HEK293 (cell line): ENCODE measurements around the gene TRIM66.
A peak's percentile ranks its signal among the peaks of the same experiment; 100 is the strongest.

Experiments used
- BCL11B ChIP-seq: fragments of 450-650 bp; formaldehyde crosslinking; IDR thresholded peaks from 2 replicates; pipeline ENCODE4 v1.5.1; 2016; ENCODE audit warnings: low read depth, missing biosample characterization, missing genetic modification characterization
- KLF9 ChIP-seq: fragments of 450-650 bp; formaldehyde crosslinking; IDR thresholded peaks from 2 replicates; pipeline ENCODE4 v1.5.1; 2016; ENCODE audit warnings: missing biosample characterization, missing genetic modification characterization, low read depth
- RBAK ChIP-seq: fragments of 450-650 bp; formaldehyde crosslinking; IDR thresholded peaks from 2 replicates; pipeline ENCODE4 v1.5.1; 2016; ENCODE audit warnings: missing biosample characterization, missing genetic modification characterization
- TRIM28 ChIP-seq: IDR thresholded peaks from 2 replicates; pipeline ENCODE4 v1.6.1; 2011; ENCODE audit warnings: low read length, control low read depth, borderline replicate concordance
- ZBTB17 ChIP-seq: fragments of 450-650 bp; formaldehyde crosslinking; IDR thresholded peaks from 2 replicates; pipeline ENCODE4 v1.5.1; 2016; ENCODE audit warnings: missing biosample characterization, missing genetic modification characterization
- ZBTB48 ChIP-seq: fragments of 450-650 bp; formaldehyde crosslinking; IDR thresholded peaks from 2 replicates; pipeline ENCODE4 v1.5.1; 2016; ENCODE audit warnings: missing biosample characterization, missing genetic modification characterization
- ZNF10 ChIP-seq: fragments of 450-650 bp; formaldehyde crosslinking; IDR thresholded peaks from 2 replicates; pipeline ENCODE4 v1.5.1; 2017; ENCODE audit warnings: missing biosample characterization, missing genetic modification characterization
- ZNF121 ChIP-seq: fragments of 450-650 bp; formaldehyde crosslinking; IDR thresholded peaks from 2 replicates; pipeline ENCODE4 v1.5.1; 2016; ENCODE audit warnings: missing biosample characterization, missing genetic modification characterization
- ZNF341 ChIP-seq: fragments of 450-650 bp; formaldehyde crosslinking; IDR thresholded peaks from 2 replicates; pipeline ENCODE4; 2016; ENCODE audit warnings: low read depth, missing biosample characterization, missing genetic modification characterization
- ZNF423 ChIP-seq: fragments of 450-650 bp; formaldehyde crosslinking; IDR thresholded peaks from 2 replicates; pipeline ENCODE4 v1.5.1; 2016; ENCODE audit warnings: missing biosample characterization, missing genetic modification characterization
- ZNF530 ChIP-seq: fragments of 450-650 bp; formaldehyde crosslinking; IDR thresholded peaks from 2 replicates; pipeline ENCODE4 v1.5.1; 2016; ENCODE audit warnings: low read depth, missing biosample characterization, missing genetic modification characterization
- ZNF558 ChIP-seq: fragments of 450-650 bp; formaldehyde crosslinking; IDR thresholded peaks from 2 replicates; pipeline ENCODE4 v1.5.1; 2016; ENCODE audit warnings: missing biosample characterization, missing genetic modification characterization
- ZNF560 ChIP-seq: fragments of 450-650 bp; formaldehyde crosslinking; IDR thresholded peaks from 2 replicates; pipeline ENCODE4 v1.5.1; 2017; ENCODE audit warnings: missing biosample characterization, missing genetic modification characterization, borderline replicate concordance
- ZNF658 ChIP-seq: fragments of 450-650 bp; formaldehyde crosslinking; IDR thresholded peaks from 2 replicates; pipeline ENCODE4; 2016; ENCODE audit warnings: missing biosample characterization, missing genetic modification characterization
- ZNF664 ChIP-seq: fragments of 450-650 bp; formaldehyde crosslinking; IDR thresholded peaks from 2 replicates; pipeline ENCODE4 v1.5.1; 2016; ENCODE audit warnings: missing biosample characterization, missing genetic modification characterization
- ZNF785 ChIP-seq: fragments of 450-650 bp; formaldehyde crosslinking; IDR thresholded peaks from 2 replicates; pipeline ENCODE4 v1.5.1; 2016; ENCODE audit warnings: missing biosample characterization, missing genetic modification characterization
- ZSCAN16 ChIP-seq: fragments of 450-650 bp; formaldehyde crosslinking; IDR thresholded peaks from 2 replicates; pipeline ENCODE4 v1.5.1; 2016; ENCODE audit warnings: missing biosample characterization, missing genetic modification characterization
- TF ChIP-seq, protein P1 (sequence below): fragments of 450-650 bp; formaldehyde crosslinking; conservative IDR thresholded peaks from 2 replicates; pipeline ENCODE4 v1.5.1; 2016; ENCODE audit warnings: low read depth, missing biosample characterization, missing genetic modification characterization
- TF ChIP-seq, protein P2 (sequence below): fragments of 450-650 bp; formaldehyde crosslinking; IDR thresholded peaks from 2 replicates; pipeline ENCODE4 v1.5.1; 2017; ENCODE audit warnings: missing biosample characterization, missing genetic modification characterization
- TF ChIP-seq, protein P3 (sequence below): fragments of 450-650 bp; formaldehyde crosslinking; IDR thresholded peaks from 2 replicates; pipeline ENCODE4 v1.5.1; 2016; ENCODE audit warnings: missing biosample characterization, missing genetic modification characterization
- TF ChIP-seq, protein P4 (sequence below): fragments of 450-650 bp; formaldehyde crosslinking; IDR thresholded peaks from 2 replicates; pipeline ENCODE4 v1.5.1; 2016; ENCODE audit warnings: missing biosample characterization, missing genetic modification characterization
- TF ChIP-seq, protein P5 (sequence below): fragments of 450-650 bp; formaldehyde crosslinking; IDR thresholded peaks from 2 replicates; pipeline ENCODE4 v1.5.1; 2016; ENCODE audit warnings: missing biosample characterization, missing genetic modification characterization, low read depth
- TF ChIP-seq, protein P6 (sequence below): fragments of 450-650 bp; formaldehyde crosslinking; IDR thresholded peaks from 2 replicates; pipeline ENCODE4 v1.5.1; 2016; ENCODE audit warnings: missing biosample characterization, missing genetic modification characterization
- TF ChIP-seq, protein P7 (sequence below): fragments of 450-650 bp; formaldehyde crosslinking; IDR thresholded peaks from 2 replicates; pipeline ENCODE4 v1.5.1; 2017; ENCODE audit warnings: missing biosample characterization, missing genetic modification characterization

Gene TRIM66

DNA sequence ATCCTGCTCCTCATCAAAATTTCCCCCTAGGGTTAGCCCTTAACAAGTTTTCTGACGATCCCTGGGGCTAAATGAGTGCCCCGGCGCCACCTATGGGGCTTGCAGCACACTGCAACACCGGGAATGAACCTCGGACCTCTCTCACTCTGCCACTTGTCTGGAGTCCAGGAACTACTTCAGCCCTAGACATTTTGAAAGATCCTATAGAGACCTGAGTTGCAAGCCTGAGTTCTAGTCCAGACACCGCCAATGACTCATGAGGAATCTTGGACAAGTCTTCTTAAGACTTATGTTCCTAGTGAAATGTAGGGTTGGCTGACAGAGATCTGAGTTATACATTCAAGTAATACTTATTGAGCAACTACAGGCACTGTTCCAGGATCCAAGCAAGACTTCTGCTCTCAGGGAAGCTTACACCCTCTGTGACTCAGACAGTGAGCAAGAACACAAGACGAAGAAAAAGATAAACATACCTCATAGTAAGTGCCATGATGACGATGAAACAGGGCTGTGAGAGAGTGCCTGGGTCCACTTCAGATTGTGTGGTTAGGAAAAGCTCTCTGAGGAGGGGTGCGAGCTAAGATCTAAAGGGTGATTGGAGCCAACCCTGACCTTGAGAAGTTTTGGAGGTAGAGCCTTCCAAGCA is 78.3 kb downstream of the TRIM66 start (continued):
- TF ChIP-seq, protein P1, sequence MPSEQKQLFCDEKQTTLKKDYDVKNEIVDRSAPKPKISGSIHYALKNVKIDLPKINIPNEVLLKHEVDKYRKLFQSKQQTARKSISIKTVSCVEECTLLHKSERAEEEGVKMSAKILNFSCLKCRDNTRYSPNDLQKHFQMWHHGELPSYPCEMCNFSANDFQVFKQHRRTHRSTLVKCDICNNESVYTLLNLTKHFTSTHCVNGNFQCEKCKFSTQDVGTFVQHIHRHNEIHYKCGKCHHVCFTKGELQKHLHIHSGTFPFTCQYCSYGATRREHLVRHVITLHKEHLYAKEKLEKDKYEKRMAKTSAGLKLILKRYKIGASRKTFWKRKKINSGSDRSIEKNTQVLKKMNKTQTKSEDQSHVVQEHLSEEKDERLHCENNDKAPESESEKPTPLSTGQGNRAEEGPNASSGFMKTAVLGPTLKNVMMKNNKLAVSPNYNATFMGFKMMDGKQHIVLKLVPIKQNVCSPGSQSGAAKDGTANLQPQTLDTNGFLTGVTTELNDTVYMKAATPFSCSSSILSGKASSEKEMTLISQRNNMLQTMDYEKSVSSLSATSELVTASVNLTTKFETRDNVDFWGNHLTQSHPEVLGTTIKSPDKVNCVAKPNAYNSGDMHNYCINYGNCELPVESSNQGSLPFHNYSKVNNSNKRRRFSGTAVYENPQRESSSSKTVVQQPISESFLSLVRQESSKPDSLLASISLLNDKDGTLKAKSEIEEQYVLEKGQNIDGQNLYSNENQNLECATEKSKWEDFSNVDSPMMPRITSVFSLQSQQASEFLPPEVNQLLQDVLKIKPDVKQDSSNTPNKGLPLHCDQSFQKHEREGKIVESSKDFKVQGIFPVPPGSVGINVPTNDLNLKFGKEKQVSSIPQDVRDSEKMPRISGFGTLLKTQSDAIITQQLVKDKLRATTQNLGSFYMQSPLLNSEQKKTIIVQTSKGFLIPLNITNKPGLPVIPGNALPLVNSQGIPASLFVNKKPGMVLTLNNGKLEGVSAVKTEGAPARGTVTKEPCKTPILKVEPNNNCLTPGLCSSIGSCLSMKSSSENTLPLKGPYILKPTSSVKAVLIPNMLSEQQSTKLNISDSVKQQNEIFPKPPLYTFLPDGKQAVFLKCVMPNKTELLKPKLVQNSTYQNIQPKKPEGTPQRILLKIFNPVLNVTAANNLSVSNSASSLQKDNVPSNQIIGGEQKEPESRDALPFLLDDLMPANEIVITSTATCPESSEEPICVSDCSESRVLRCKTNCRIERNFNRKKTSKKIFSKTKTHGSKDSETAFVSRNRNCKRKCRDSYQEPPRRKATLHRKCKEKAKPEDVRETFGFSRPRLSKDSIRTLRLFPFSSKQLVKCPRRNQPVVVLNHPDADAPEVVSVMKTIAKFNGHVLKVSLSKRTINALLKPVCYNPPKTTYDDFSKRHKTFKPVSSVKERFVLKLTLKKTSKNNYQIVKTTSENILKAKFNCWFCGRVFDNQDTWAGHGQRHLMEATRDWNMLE (tag by site-specific recombination): no peak
- TF ChIP-seq, protein P2, sequence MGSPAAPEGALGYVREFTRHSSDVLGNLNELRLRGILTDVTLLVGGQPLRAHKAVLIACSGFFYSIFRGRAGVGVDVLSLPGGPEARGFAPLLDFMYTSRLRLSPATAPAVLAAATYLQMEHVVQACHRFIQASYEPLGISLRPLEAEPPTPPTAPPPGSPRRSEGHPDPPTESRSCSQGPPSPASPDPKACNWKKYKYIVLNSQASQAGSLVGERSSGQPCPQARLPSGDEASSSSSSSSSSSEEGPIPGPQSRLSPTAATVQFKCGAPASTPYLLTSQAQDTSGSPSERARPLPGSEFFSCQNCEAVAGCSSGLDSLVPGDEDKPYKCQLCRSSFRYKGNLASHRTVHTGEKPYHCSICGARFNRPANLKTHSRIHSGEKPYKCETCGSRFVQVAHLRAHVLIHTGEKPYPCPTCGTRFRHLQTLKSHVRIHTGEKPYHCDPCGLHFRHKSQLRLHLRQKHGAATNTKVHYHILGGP (tag by site-specific recombination): no peak
- no peak for TF ChIP-seq ZNF558 (tag by site-specific recombination)
- no peak for TF ChIP-seq ZNF658 (tag by site-specific recombination)
- TF ChIP-seq, protein P3, sequence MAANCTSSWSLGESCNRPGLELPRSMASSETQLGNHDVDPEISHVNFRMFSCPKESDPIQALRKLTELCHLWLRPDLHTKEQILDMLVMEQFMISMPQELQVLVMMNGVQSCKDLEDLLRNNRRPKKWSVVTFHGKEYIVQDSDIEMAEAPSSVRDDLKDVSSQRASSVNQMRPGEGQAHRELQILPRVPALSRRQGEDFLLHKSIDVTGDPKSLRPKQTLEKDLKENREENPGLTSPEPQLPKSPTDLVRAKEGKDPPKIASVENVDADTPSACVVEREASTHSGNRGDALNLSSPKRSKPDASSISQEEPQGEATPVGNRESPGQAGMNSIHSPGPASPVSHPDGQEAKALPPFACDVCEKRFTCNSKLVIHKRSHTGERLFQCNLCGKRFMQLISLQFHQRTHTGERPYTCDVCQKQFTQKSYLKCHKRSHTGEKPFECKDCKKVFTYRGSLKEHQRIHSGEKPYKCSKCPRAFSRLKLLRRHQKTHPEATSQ: no peak
- no peak for TF ChIP-seq ZSCAN16 (tag by site-specific recombination)
- peak; percentile 91 for TF ChIP-seq ZBTB48 (tag by site-specific recombination)
- no peak for TF ChIP-seq ZNF10 (tag by site-specific recombination)
- TF ChIP-seq ZNF423 (tag by site-specific recombination): no peak
- no peak for TF ChIP-seq ZNF341
- TF ChIP-seq ZNF785: no peak
- TF ChIP-seq RBAK (tag by site-specific recombination): no peak
- 0 out of 2 replicates have a peak, but pooled peaks have one; percentile 58 for TF ChIP-seq TRIM28
- no peak for TF ChIP-seq BCL11B (tag by site-specific recombination)
- peak; percentile 47; the same call in 1 of the 2 replicates for TF ChIP-seq ZBTB17 (tag by site-specific recombination)
- TF ChIP-seq, protein P4, sequence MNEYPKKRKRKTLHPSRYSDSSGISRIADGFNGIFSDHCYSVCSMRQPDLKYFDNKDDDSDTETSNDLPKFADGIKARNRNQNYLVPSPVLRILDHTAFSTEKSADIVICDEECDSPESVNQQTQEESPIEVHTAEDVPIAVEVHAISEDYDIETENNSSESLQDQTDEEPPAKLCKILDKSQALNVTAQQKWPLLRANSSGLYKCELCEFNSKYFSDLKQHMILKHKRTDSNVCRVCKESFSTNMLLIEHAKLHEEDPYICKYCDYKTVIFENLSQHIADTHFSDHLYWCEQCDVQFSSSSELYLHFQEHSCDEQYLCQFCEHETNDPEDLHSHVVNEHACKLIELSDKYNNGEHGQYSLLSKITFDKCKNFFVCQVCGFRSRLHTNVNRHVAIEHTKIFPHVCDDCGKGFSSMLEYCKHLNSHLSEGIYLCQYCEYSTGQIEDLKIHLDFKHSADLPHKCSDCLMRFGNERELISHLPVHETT (tag by site-specific recombination): no peak
- TF ChIP-seq ZNF664 (tag by site-specific recombination): peak; percentile 41; the same call in 1 of the 2 replicates
- TF ChIP-seq, protein P5, sequence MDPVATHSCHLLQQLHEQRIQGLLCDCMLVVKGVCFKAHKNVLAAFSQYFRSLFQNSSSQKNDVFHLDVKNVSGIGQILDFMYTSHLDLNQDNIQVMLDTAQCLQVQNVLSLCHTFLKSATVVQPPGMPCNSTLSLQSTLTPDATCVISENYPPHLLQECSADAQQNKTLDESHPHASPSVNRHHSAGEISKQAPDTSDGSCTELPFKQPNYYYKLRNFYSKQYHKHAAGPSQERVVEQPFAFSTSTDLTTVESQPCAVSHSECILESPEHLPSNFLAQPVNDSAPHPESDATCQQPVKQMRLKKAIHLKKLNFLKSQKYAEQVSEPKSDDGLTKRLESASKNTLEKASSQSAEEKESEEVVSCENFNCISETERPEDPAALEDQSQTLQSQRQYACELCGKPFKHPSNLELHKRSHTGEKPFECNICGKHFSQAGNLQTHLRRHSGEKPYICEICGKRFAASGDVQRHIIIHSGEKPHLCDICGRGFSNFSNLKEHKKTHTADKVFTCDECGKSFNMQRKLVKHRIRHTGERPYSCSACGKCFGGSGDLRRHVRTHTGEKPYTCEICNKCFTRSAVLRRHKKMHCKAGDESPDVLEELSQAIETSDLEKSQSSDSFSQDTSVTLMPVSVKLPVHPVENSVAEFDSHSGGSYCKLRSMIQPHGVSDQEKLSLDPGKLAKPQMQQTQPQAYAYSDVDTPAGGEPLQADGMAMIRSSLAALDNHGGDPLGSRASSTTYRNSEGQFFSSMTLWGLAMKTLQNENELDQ (tag by site-specific recombination): no peak
- TF ChIP-seq KLF9 (tag by site-specific recombination): no peak
- TF ChIP-seq, protein P6, sequence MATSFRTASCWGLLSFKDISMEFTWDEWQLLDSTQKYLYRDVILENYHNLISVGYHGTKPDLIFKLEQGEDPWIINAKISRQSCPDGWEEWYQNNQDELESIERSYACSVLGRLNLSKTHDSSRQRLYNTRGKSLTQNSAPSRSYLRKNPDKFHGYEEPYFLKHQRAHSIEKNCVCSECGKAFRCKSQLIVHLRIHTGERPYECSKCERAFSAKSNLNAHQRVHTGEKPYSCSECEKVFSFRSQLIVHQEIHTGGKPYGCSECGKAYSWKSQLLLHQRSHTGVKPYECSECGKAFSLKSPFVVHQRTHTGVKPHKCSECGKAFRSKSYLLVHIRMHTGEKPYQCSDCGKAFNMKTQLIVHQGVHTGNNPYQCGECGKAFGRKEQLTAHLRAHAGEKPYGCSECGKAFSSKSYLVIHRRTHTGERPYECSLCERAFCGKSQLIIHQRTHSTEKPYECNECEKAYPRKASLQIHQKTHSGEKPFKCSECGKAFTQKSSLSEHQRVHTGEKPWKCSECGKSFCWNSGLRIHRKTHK (tag by site-specific recombination): no peak
- TF ChIP-seq ZNF560: no peak
- no peak for TF ChIP-seq ZNF121
- no peak for TF ChIP-seq ZNF530 (tag by site-specific recombination)
- TF ChIP-seq, protein P7, sequence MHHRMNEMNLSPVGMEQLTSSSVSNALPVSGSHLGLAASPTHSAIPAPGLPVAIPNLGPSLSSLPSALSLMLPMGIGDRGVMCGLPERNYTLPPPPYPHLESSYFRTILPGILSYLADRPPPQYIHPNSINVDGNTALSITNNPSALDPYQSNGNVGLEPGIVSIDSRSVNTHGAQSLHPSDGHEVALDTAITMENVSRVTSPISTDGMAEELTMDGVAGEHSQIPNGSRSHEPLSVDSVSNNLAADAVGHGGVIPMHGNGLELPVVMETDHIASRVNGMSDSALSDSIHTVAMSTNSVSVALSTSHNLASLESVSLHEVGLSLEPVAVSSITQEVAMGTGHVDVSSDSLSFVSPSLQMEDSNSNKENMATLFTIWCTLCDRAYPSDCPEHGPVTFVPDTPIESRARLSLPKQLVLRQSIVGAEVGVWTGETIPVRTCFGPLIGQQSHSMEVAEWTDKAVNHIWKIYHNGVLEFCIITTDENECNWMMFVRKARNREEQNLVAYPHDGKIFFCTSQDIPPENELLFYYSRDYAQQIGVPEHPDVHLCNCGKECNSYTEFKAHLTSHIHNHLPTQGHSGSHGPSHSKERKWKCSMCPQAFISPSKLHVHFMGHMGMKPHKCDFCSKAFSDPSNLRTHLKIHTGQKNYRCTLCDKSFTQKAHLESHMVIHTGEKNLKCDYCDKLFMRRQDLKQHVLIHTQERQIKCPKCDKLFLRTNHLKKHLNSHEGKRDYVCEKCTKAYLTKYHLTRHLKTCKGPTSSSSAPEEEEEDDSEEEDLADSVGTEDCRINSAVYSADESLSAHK (tag by site-specific recombination): no peak
